DOHH2 (cell line): ENCODE data around the gene SRP19.
A peak's percentile ranks its signal among the peaks of the same experiment; 100 is the strongest.

ENCODE experiments used
- H3F3A ChIP-seq: fragments of 200-600 bp; sonication (generic), shearing (Covaris generic); 2 replicates; pipeline ENCODE4 v1.6.0; 2016; ENCODE audit warnings: antibody characterized with exemption, mild to moderate bottlenecking; ENCODE audit not compliant: control insufficient read depth, insufficient read depth
- H3K27ac ChIP-seq: fragments of 200-600 bp; sonication (generic); 2 replicates; pipeline ENCODE4 v1.5.1; 2014; ENCODE audit warnings: low read depth, mild to moderate bottlenecking, low read length, moderate library complexity
- H3K27me3 ChIP-seq: fragments of 200-600 bp; sonication (generic); 2 replicates; pipeline ENCODE4 v1.6.1; 2014; ENCODE audit warnings: mild to moderate bottlenecking, low read length, mixed read lengths; ENCODE audit not compliant: control insufficient read depth
- H3K36me3 ChIP-seq: fragments of 200-600 bp; sonication (generic); 2 replicates; pipeline ENCODE4 v1.6.1; 2014; ENCODE audit warnings: mild to moderate bottlenecking, low read length, moderate library complexity, mixed read lengths; ENCODE audit not compliant: control insufficient read depth
- H3K4me1 ChIP-seq: fragments of 200-600 bp; sonication (generic); 2 replicates; pipeline ENCODE4 v1.6.1; 2014; ENCODE audit warnings: mild to moderate bottlenecking, low read length, mixed read lengths; ENCODE audit not compliant: control insufficient read depth
- H3K4me2 ChIP-seq: fragments of 200-600 bp; sonication (generic); 2 replicates; pipeline ENCODE4 v1.6.0; 2014; ENCODE audit warnings: mild to moderate bottlenecking, low read length, moderate library complexity
- H3K4me3 ChIP-seq: fragments of 200-600 bp; sonication (generic); 2 replicates; pipeline ENCODE4 v1.5.1; 2014; ENCODE audit warnings: mild to moderate bottlenecking, low read length, mixed read lengths
- H3K79me2 ChIP-seq: fragments of 200-600 bp; sonication (generic); 2 replicates; pipeline ENCODE4 v1.6.1; 2014; ENCODE audit warnings: mild to moderate bottlenecking, low read length, mixed read lengths; ENCODE audit not compliant: control insufficient read depth
- H3K9me2 ChIP-seq: fragments of 200-600 bp; sonication (generic); replicated peaks from 2 replicates; pipeline ENCODE4 v1.6.1; 2014; ENCODE audit warnings: mild to moderate bottlenecking, low read length, mixed read lengths; ENCODE audit not compliant: control insufficient read depth
- H3K9me3 ChIP-seq: fragments of 200-600 bp; sonication (generic); 2 replicates; pipeline ENCODE4 v1.6.1; 2014; ENCODE audit warnings: antibody characterized with exemption, low read length, mixed read lengths; ENCODE audit not compliant: control insufficient read depth, insufficient read depth
- H4K20me1 ChIP-seq: fragments of 200-600 bp; sonication (generic); 2 replicates; pipeline ENCODE4 v1.6.0; 2014; ENCODE audit warnings: low read depth, mild to moderate bottlenecking, antibody characterized with exemption, low read length, moderate library complexity; ENCODE audit not compliant: control insufficient read depth, insufficient read depth
- CTCF ChIP-seq: fragments of 200-600 bp; sonication (generic); IDR thresholded peaks from one replicate; pipeline ENCODE4 v1.5.1; 2014; ENCODE audit warnings: antibody characterized with exemption, mild to moderate bottlenecking, low read depth, low read length; ENCODE audit not compliant: poor library complexity, severe bottlenecking
- EZH2phosphoT487 ChIP-seq: fragments of 200-600 bp; sonication (generic); IDR thresholded peaks from 2 replicates; pipeline ENCODE4 v1.6.1; 2017; ENCODE audit warnings: borderline replicate concordance, mild to moderate bottlenecking, antibody characterized with exemption, low read length, moderate library complexity, mixed read lengths

The SRP19 gene

GRCh38 chr5:112822456-112822855 lies 38.6 kb upstream of the SRP19 start:
- H3F3A ChIP-seq = no peaks in the 10 kb centered on the region
- no peaks in the 10 kb centered on the region for H3K27me3 ChIP-seq
- H3K4me3 ChIP-seq = no peak overlapping the region
- no peak for TF ChIP-seq EZH2phosphoT487
- peaks cover 15% of the 10 kb centered on the region for H3K4me1 ChIP-seq
- no peak overlapping the region for H3K4me2 ChIP-seq
- peaks cover 59% of the 10 kb centered on the region for H3K36me3 ChIP-seq
- H3K79me2 ChIP-seq = no peaks in the 10 kb centered on the region
- H3K9me2 ChIP-seq = no peaks in the 10 kb centered on the region
- H4K20me1 ChIP-seq = no peaks in the 10 kb centered on the region
- no peaks in the 10 kb centered on the region for H3K9me3 ChIP-seq
- no peak overlapping the region for H3K27ac ChIP-seq

DNA sequence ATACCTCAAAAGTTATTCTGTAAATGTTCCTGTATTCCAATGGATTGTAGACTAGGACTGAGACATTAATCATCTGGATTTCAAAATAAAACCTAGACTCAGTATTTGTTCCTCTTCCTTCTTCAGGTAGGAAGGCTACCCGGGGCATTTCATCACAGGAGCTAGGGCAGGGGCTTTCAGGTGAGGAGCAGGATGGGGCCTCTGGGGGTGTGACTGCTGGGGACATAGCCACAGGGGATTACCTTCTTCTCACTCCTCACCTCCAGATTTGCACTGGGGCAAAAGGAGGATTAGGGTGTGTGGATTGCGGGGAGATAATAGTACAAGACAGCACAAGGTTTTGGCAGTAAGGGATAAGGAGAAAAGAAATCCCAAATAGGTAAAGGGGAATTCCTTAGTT lies 37.9 kb upstream of the SRP19 start:
- Histone ChIP-seq H3K4me1 (peaks cover 15% of the 10 kb centered on the region), H3K36me3 (peaks cover 62% of the 10 kb centered on the region), H4K20me1 (no peaks in the 10 kb centered on the region), H3K79me2 (no peaks in the 10 kb centered on the region), H3K9me3 (no peaks in the 10 kb centered on the region), H3K4me3 (no peak overlapping the region), H3K9me2 (no peaks in the 10 kb centered on the region), H3K27ac (no peak overlapping the region), H3F3A (no peaks in the 10 kb centered on the region), H3K27me3 (no peaks in the 10 kb centered on the region), H3K4me2 (no peak overlapping the region)
- TF ChIP-seq EZH2phosphoT487 (no peak), CTCF (no peak)

- no peak overlapping the region for H3K27ac ChIP-seq
- peaks cover 15% of the 10 kb centered on the region for H3K4me1 ChIP-seq
- H3K4me3 ChIP-seq = no peak overlapping the region
- TF ChIP-seq EZH2phosphoT487 (no peak), CTCF (no peak)
- H3K27me3 ChIP-seq = no peaks in the 10 kb centered on the region
- no peaks in the 10 kb centered on the region for H3K9me2 ChIP-seq
- H3K9me3 ChIP-seq = no peaks in the 10 kb centered on the region
- H4K20me1 ChIP-seq = no peaks in the 10 kb centered on the region
- peak overlapping the region; percentile 24; the same call in 1 of the 2 replicates for H3K4me2 ChIP-seq
- H3F3A ChIP-seq = no peaks in the 10 kb centered on the region
- peaks cover 64% of the 10 kb centered on the region for H3K36me3 ChIP-seq
- no peaks in the 10 kb centered on the region for H3K79me2 ChIP-seq
Observed at GRCh38 chr5:112823656-112824055, 37.4 kb upstream of the SRP19 start.

DNA sequence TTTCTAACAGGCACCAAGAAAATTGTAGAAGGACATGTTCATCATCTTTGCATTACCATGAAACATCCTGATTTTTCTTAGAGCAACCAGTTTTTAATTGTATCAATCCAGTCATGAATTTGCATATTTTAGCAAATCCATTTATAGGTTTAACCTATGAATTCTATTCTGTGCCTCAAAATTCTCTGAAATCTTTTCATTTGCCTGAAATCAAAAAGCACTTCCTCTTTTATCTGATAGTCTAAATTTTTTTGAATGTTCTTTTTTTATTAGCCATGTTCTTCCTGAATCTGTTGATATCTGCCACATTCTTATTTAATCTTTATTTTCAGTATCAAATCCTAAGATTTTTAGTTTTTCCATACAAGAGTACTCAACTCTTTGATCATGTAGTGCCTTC lies 36.9 kb upstream of the SRP19 start:
- Histone ChIP-seq H3F3A (no peaks in the 10 kb centered on the region), H3K4me1 (peaks cover 15% of the 10 kb centered on the region), H3K4me2 (peak overlapping the region; percentile 24; the same call in 1 of the 2 replicates), H3K9me2 (no peaks in the 10 kb centered on the region), H3K27me3 (no peaks in the 10 kb centered on the region), H3K27ac (no peak overlapping the region), H3K79me2 (no peaks in the 10 kb centered on the region), H3K4me3 (no peak overlapping the region), H4K20me1 (no peaks in the 10 kb centered on the region), H3K9me3 (no peaks in the 10 kb centered on the region), H3K36me3 (peaks cover 63% of the 10 kb centered on the region)
- TF ChIP-seq CTCF (no peak), EZH2phosphoT487 (no peak)
